Neural progenitor cell (in vitro differentiated cells): ENCODE results near the gene NSG2.

Experiments used
- CTCF ChIP-seq: fragments of 200-600 bp; sonication (generic); IDR thresholded peaks from 2 replicates; pipeline ENCODE4 v1.5.1; 2017; ENCODE audit warnings: antibody characterized with exemption, mild to moderate bottlenecking
- EZH2 ChIP-seq: fragments of 200-600 bp; sonication (generic); IDR thresholded peaks from 2 replicates; pipeline ENCODE4 v1.6.1; 2017; ENCODE audit warnings: antibody characterized with exemption, mild to moderate bottlenecking, moderate library complexity

GRCh38 chr5:174057206-174057605, 11.7 kb downstream of the NSG2 start:
- TF ChIP-seq CTCF (no peak), EZH2 (no peak)
